Limb (tissue), 2 donors: ENCODE data around the gene LNX1.

Experiments
- DNase-seq, 2 donors: peaks; one replicate each; pipeline ENCODE4 v3.0.0-alpha.2; 2016; ENCODE audit errors: extremely low spot score in 2 of 2

The LNX1 gene

GRCh38 chr4:53599632-53600031 is 8.3 kb upstream of the LNX1 start:
- DNase-seq, result no peak

DNA sequence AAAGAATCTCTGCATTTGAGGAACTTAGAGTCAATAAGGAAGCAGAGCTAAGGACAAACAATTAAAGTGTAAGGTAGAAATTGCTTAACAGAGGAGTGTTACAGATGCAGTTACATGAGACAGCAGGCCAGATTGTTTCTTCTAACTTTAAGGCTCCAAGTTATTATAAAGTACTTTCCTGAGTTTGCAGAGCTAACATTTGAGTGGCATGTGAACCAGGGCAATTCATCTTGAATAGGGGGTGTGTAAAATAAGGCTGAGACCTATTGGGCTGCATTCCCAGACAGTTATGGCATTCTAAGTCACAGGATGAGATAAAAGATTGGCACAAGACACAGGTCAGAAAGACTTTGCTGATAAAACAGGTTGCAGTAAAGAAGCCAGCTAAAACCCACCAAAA is 7.6 kb upstream of the LNX1 start:
- DNase-seq, result no peak

DNA sequence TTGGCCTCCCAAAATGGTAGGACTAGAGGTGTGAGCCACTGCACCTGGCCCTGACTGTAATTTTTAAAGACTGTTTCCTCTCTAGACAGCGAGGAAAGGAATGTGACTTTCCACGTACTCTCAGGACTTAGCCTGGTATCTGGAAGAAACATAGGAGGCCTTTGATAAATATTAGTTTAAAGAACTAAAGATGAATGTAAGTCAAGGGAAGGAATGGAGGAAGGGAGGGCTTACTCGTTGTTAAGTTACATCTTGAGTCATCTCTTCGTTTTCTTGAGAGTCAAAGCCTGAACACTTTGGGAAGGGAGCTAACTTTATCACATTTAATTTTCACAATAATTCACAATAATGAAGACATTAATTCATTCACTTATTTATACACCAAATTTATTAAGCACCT is 7.2 kb upstream of the LNX1 start:
- DNase-seq, result no peak

DNA sequence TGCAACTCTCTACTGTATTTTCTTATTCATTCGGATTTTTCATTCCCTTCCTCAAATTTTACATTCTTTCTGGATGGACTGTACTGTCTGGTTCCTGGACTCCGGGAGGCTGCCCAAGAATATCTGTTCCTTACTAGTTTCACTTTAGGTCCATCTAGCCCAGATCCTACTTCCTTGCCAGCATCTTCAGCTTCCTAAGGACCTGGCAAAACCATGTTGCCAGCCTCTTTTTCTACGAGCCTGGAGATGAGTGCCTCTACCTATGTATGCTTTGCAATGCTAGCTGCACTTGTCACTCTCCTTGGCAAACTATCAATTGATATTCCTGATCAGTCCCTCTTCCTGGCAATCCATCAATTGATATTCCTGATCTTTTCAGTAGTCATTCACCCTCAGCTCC is 5.6 kb upstream of the LNX1 start:
- DNase-seq, result no peak

- DNase-seq, result no peak
Observed at GRCh38 chr4:53595834-53596233, 4.5 kb upstream of the LNX1 start.

DNA sequence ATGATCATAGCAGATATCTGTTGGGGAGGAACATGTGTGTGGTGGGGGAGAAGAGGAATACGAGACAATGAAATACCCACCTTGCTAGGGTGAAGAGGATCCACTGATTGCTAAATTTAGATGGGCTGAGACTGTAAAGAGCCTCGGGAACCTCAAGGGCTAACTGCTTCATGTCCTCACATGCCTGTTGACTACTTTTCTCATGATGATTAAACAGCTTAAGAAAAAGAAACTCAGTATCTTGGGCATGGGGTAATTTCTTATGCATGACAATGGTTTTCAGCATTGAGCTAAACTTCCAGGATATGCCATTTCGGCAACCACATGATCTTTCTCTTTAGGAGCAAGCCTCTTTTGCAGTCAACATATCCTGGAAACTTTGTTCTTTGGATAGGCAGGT is 3.9 kb upstream of the LNX1 start:
- no peak for DNase-seq

- DNase-seq, result no peak
Observed at GRCh38 chr4:53593765-53594164, 2.5 kb upstream of the LNX1 start.

- peak; percentile 31 to 63 for DNase-seq
Observed at GRCh38 chr4:53592686-53593501, 1.6 kb upstream of the LNX1 start.

DNA sequence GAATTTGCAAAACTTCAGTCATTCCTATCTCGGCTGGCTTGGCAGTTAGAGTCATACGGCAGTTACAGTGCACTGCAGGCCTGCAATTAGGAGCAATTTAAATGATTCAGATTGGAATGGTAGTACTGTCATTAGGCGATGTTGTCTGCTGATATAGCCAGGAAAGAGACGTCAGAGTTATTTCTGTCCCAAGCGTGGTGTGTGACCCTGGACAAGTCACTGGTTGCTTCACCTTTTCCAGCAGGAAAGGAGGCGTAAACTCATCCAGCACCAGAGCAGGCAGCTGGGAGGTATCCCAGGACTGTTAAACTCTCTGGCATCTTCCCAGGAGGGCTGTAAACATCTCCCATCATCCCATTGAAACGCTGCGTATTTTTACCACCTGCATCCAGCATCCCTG is 836 bp upstream of the LNX1 start:
- DNase-seq, result no peak

- DNase-seq, result no peak
Observed at GRCh38 chr4:53590187-53590586, 1.1 kb downstream of the LNX1 start.

GRCh38 chr4:53589511-53589910 is 1.8 kb downstream of the LNX1 start:
- no peak for DNase-seq

GRCh38 chr4:53587135-53587534 is 4.2 kb downstream of the LNX1 start:
- DNase-seq, result no peak

GRCh38 chr4:53586121-53586816 is 5.0 kb downstream of the LNX1 start:
- peak in 1 of 2 donors; percentile 33 for DNase-seq

DNA sequence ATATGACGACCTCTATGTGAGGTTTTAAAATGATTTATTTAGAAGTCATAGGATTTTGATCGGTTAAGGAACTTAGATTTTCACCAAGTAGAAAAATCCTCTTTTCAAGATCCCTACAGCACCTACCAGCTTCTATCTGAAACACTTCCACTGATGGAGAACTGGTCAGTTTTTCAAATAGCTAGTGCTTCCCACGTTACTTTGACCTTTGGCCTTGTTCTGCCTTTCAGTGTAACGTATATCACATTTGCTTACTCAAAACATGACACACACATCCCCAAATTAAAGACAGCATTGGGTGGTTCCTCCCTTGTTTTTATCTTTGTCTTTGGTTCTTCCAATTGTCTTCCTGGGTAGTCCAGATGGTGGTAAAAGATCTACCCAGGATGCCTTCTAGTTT is 6.6 kb downstream of the LNX1 start:
- no peak for DNase-seq

DNA sequence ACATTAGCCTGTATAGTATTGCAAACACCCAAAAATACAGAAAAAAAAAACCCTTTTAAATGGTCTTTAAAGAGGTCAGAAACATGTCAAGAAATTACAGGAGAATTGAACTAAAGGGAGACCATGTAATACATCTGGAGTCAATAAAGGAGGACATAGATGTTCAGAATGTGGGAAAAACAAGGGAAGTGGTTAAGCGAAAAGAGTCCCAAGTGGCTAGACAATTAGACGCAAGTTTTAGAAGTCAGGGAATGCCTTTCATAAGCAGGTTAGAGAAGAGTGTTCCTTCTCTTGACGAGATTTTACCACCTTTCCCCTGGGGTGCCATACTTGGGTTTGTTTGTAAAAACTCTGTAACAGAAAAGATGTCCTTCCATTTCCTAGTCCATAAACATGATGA is 7.8 kb downstream of the LNX1 start:
- DNase-seq, result no peak

DNA sequence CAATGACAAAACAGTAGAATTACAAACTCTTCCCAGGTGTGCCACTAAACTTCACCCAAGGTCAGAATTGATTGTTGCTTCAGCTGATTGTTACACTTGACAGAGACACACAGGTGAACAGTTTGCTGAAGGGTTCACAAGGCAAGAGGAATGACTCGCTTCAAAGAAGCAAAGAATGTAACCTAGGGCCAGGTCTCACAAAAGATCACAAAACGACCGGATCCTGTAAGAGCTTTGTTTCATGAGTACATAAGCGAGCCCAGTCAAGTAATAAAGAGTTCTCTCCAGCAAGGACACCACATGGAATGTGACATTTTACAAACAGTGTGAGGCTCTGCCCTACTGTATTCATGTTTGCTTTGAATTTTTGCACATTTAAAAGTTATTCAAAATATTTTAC is 9.1 kb downstream of the LNX1 start:
- no peak for DNase-seq

DNA sequence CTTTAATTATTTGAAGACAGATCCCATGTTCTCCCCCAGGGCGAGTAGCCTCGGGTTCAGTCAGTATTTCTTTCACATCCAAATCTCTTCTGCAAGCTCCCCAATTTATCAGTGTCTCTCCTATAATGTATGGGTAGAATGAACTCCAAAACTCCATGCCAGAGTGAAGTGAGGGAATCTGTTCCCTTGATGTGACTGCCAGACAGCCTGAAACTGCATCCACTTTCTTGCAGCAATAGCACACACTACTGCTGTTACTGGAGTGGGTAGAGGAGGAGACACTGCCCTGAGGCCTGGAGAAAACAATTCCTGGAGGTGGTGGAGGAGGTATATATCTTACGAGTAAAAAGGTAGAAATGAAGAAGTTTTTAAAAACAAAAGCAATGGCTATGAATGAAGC is 11.0 kb downstream of the LNX1 start:
- no peak for DNase-seq

GRCh38 chr4:53579826-53580225 is 11.5 kb downstream of the LNX1 start:
- DNase-seq, result no peak

DNA sequence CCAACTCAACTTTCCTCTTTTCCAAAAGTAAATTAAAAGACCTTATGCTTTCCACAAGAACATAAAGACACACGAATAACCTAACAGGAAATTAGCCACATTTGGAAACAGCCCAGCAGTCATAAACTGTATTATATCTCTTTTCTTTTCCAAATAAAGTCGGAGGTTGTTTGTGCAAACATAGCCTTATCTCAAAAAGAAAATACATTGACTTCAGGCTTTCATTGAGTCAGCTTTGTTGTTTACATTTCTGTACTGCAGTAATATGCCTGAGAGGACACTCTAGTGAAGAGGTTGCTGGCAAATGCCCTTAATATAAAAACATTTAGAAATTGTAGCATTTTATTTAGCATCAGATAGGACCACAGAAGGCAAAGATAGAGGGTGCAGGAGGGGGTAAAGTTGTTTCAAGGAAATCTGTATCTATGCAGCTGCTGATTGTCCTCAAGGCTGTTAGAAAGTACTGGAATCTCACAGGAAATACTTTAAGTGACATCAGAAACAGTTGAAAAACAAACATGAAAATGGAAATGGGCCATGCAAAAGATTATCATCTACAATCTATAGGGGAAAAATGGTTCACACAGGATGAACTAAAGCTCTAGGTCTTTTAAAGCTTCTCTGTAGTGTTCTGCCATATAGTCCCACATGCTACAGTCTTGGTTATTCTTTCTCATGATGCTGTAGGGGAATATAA is 14.5 kb downstream of the LNX1 start:
- DNase-seq, result no peak

DNA sequence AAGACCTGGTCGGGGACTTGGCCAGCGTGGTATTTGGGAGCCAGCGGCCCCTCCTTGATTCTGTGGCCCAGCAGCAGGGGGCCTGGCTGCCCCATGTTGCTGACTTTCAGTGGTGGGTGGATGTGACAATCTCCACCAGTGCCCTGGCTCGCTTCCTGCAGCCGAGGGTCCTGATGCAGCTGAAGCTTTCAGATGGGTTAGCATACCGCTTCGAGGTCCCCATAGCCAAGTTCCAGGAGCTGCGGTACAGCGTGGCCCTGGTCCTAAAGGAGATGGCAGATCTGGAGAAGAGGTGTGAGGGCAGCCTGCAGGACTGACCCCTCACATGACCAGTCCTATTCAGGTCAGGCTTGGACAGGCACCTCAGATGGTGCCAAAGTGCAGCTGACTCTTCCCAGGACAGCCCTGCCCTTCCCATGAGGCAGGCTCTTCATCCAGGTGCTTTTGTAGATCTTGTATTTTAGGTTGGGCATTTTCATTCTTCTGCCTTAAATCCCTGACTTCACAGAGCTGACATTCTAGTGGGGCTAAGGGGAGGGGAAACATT is 15.1 kb downstream of the LNX1 start:
- no peak for DNase-seq

- no peak for DNase-seq
Observed at GRCh38 chr4:53575552-53575951, 15.7 kb downstream of the LNX1 start.

DNA sequence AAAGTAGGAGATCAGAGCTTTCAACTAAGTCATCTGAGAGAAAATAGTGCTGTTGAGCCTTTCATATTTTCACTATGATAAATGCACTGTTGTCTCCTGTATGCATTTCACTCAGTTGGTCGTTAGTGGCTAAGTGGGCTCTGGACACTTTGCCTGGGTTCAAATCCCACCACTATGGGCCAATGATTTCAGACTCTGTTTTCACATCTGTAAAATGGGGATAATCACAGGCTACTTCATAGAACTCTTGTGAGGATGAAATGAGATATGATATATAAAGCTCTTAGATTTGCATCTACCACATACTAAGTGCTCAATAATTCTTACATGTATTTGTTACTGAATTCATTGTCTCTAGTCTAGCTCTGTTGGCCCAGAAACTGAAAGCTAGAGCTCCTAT is 16.8 kb downstream of the LNX1 start:
- DNase-seq, result no peak
